ENCODE measurements around the gene KIF5B.

KIF5B gene

DNA sequence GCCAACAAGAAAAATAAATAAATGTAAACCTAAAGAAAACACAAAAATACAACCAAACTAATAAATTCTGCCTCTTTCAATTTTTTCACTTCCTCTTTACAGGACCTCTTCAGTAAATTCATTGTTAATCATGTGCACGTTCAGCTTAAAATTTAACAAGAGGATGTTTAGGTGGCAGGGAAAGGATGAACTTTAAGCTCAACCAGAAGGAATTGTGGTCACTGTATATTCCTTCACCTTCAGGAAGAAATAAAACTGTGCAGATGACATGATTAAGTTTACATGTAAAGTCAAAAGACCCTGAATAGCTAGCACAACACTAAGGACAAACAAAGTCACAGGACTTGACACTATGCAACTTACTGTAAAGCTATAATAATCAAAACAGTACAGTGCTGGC, 33.0 kb downstream of the KIF5B start:
- H3K9me3 ChIP-seq (ENCODE audit: severe bottlenecking), result no peaks in the 10 kb centered on the region
- no peaks in the 10 kb centered on the region for H3K27me3 ChIP-seq (ENCODE audit: insufficient read depth, low read depth, severe bottlenecking)
- H3K4me3 ChIP-seq (ENCODE audit: low read depth, low read length), result no peak overlapping the region
- TF ChIP-seq, protein P1, sequence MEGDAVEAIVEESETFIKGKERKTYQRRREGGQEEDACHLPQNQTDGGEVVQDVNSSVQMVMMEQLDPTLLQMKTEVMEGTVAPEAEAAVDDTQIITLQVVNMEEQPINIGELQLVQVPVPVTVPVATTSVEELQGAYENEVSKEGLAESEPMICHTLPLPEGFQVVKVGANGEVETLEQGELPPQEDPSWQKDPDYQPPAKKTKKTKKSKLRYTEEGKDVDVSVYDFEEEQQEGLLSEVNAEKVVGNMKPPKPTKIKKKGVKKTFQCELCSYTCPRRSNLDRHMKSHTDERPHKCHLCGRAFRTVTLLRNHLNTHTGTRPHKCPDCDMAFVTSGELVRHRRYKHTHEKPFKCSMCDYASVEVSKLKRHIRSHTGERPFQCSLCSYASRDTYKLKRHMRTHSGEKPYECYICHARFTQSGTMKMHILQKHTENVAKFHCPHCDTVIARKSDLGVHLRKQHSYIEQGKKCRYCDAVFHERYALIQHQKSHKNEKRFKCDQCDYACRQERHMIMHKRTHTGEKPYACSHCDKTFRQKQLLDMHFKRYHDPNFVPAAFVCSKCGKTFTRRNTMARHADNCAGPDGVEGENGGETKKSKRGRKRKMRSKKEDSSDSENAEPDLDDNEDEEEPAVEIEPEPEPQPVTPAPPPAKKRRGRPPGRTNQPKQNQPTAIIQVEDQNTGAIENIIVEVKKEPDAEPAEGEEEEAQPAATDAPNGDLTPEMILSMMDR (IDR thresholded peaks at IDR 0.05; ENCODE audit: low read depth, low read length), result no peak
- peaks cover 29% of the 10 kb centered on the region for H3K36me3 ChIP-seq
- no peak overlapping the region for H3K27ac ChIP-seq
- no peak for DNase-seq

DNA sequence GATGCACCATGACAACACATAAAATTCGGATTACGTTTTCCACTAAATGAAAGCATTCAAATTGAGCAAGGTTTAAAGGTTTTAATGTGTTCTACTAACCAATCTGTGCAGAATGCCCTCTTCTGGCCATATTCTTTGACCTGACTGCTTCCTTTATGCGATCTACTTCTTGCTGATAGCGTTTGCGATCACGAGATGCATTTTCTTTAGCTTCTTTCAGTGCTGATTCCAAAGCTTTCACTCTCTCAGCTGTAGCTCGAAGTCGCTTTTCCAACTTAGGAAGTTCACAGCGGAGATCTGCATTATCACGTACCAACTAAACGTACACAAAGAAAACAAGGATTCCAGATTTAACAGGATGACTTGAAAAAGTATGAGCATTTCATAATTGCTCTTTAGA, 39.2 kb downstream of the KIF5B start:
- no peaks in the 10 kb centered on the region for H3K27me3 ChIP-seq (ENCODE audit: insufficient read depth, low read depth, severe bottlenecking)
- H3K9me3 ChIP-seq (ENCODE audit: severe bottlenecking), result no peaks in the 10 kb centered on the region
- H3K36me3 ChIP-seq, result peaks cover 39% of the 10 kb centered on the region
- TF ChIP-seq, protein P1 (IDR thresholded peaks at IDR 0.05; ENCODE audit: low read depth, low read length), result no peak
- no peak overlapping the region for H3K27ac ChIP-seq
- no peak overlapping the region for H3K4me3 ChIP-seq (ENCODE audit: low read depth, low read length)
- DNase-seq, result no peak

DNA sequence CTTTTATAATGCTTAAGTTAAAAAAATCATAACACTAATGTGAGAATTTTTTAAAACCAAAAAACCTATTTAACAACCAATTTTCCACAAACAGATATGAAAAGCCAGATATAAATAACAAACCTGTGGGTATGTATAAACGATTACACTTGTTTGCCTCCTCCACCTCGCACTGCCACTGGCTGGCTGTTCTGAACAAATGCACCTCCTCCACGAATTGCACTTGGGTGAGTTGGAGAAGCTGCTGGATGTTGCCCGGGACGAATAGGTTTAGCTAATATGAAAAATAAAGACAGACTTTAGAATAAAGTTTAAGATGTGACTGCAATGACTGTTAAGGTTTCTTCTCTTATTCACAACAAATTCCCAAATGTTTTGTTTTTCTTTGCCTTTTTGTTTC, 40.8 kb downstream of the KIF5B start:
- no peak for DNase-seq
- H3K36me3 ChIP-seq, result peaks cover 37% of the 10 kb centered on the region
- H3K4me3 ChIP-seq (ENCODE audit: low read depth, low read length), result no peak overlapping the region
- H3K27ac ChIP-seq, result no peak overlapping the region
- H3K9me3 ChIP-seq (ENCODE audit: severe bottlenecking), result no peaks in the 10 kb centered on the region
- TF ChIP-seq, protein P1 (IDR thresholded peaks at IDR 0.05; ENCODE audit: low read depth, low read length), result no peak
- no peaks in the 10 kb centered on the region for H3K27me3 ChIP-seq (ENCODE audit: insufficient read depth, low read depth, severe bottlenecking)

DNA sequence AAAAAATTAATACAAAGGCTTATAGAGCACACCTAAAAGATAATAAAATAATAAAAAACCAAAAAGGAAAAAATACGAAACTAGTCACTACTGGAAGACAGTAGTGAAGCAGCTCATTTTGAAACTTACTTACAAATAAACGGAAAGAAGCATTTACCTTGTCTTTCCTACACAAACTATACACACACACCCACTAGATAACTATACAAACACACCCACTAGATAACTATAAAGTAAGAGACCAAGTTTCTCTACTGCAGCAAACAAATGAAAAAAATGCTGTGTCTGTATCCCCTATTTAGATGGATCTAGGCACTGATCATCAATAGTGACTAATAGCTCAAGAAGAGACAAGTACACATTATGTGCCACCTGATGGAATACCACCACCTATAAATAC, 49.2 kb downstream of the KIF5B start:
- H3K27me3 ChIP-seq (ENCODE audit: insufficient read depth, low read depth, severe bottlenecking), result no peaks in the 10 kb centered on the region
- no peak overlapping the region for H3K4me3 ChIP-seq (ENCODE audit: low read depth, low read length)
- no peak for DNase-seq
- H3K9me3 ChIP-seq (ENCODE audit: severe bottlenecking), result no peaks in the 10 kb centered on the region
- peaks cover 3% of the 10 kb centered on the region; the same call in 1 of the 2 replicates for H3K36me3 ChIP-seq
- H3K27ac ChIP-seq, result no peak overlapping the region
- TF ChIP-seq, protein P1 (IDR thresholded peaks at IDR 0.05; ENCODE audit: low read depth, low read length), result no peak

DNA sequence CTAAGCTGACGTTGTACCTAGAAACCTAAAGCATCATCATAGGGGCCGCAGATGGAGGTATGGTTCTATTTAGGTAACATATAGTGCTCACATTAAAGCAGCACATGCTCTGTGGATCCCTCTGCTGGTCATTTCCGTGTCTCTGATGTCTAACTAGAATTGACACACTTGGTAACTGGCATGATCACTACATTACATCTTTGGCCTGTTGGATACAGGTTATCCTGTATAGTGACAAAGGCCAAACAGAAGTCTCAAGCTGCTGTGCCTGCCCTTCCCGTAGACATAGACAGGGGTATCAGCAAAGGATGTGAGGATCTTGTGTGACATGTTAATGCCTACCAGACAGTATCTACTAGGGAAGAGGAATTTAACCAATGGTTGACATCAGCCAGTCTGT, 51.2 kb downstream of the KIF5B start:
- H3K4me3 ChIP-seq (ENCODE audit: low read depth, low read length), result no peak overlapping the region
- no peaks in the 10 kb centered on the region for H3K9me3 ChIP-seq (ENCODE audit: severe bottlenecking)
- peak; percentile 41 for DNase-seq
- TF ChIP-seq, protein P1 (IDR thresholded peaks at IDR 0.05; ENCODE audit: low read depth, low read length), result peak; percentile 43; the same call in 1 of the 2 replicates
- no peaks in the 10 kb centered on the region; the same call in 1 of the 2 replicates for H3K36me3 ChIP-seq
- H3K27me3 ChIP-seq (ENCODE audit: insufficient read depth, low read depth, severe bottlenecking), result no peaks in the 10 kb centered on the region
- no peak overlapping the region for H3K27ac ChIP-seq

DNA sequence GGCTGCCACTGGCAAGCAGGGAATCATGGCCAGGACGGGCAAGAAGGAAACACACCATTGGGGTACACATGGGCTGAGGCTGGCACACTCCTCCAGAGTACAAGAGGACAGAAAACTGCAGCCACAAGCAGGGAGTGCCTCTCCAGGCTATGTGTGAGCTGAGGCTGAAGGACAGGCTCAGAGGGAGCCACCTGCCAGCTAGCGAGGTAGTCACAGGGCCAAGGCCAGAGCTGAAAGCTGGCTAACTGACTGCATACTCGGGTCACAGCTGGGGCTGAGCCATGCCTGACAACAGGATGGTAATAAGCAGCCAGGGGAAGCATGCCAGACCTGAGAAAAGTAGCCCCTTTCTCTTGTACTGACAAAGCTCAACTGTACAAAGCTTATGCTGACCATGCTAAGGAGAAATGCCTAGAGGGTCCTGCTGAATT, 52.0 kb downstream of the KIF5B start:
- peak; percentile 7 for DNase-seq
- Histone ChIP-seq H3K9me3 (ENCODE audit: severe bottlenecking) (no peaks in the 10 kb centered on the region), H3K27me3 (ENCODE audit: insufficient read depth, low read depth, severe bottlenecking) (no peaks in the 10 kb centered on the region), H3K4me3 (ENCODE audit: low read depth, low read length) (no peak overlapping the region), H3K27ac (no peak overlapping the region), H3K36me3 (no peaks in the 10 kb centered on the region)
- TF ChIP-seq, protein P1 (IDR thresholded peaks at IDR 0.05; ENCODE audit: low read depth, low read length), result no peak

All from WERI-Rb-1 (cell line).